Hepatocyte (in vitro differentiated cells): Measurements from ENCODE around the gene FPR1. TPM values are rescaled to one million over a fixed set of nuclear protein-coding genes. Genes with fewer than 3 reads are reported as not detected.

Experiments
- DNase-seq: peaks from one replicate; pipeline ENCODE4 v3.0.0-alpha.2; 2016; ENCODE audit warnings: low spot score
- H2AFZ ChIP-seq: fragments of 200-600 bp; sonication (generic); 2 replicates; pipeline ENCODE4 v1.6.0; 2016; ENCODE audit warnings: antibody characterized with exemption, mild to moderate bottlenecking
- H3K27ac ChIP-seq: fragments of 200-600 bp; sonication (generic); 2 replicates; pipeline ENCODE4 v1.5.1; 2016; ENCODE audit warnings: mild to moderate bottlenecking
- H3K27me3 ChIP-seq: fragments of 200-600 bp; sonication (generic); 2 replicates; pipeline ENCODE4 v1.6.1; 2016
- H3K36me3 ChIP-seq: fragments of 200-600 bp; sonication (generic); replicated peaks from 2 replicates; pipeline ENCODE4 v1.5.1; 2016; ENCODE audit warnings: low read depth; ENCODE audit not compliant: insufficient read depth
- H3K4me1 ChIP-seq: fragments of 200-600 bp; sonication (generic); 2 replicates; pipeline ENCODE4 v1.5.1; 2016; ENCODE audit warnings: mild to moderate bottlenecking, moderate library complexity; ENCODE audit not compliant: insufficient read depth
- H3K4me2 ChIP-seq: fragments of 200-600 bp; sonication (generic); 2 replicates; pipeline ENCODE4 v1.6.0; 2016
- H3K4me3 ChIP-seq: fragments of 200-600 bp; sonication (generic); 2 replicates; pipeline ENCODE4 v1.5.1; 2016; ENCODE audit warnings: mild to moderate bottlenecking
- H3K79me2 ChIP-seq: fragments of 200-600 bp; sonication (generic); 2 replicates; pipeline ENCODE4 v1.6.0; 2017; ENCODE audit warnings: mild to moderate bottlenecking
- H3K9me2 ChIP-seq: fragments of 200-600 bp; sonication (generic); replicated peaks from 2 replicates; pipeline ENCODE4 v1.6.0; 2017; ENCODE audit warnings: mild to moderate bottlenecking; ENCODE audit not compliant: insufficient read depth
- H3K9me3 ChIP-seq: fragments of 200-600 bp; sonication (generic); 2 replicates; pipeline ENCODE4 v1.5.1; 2016; ENCODE audit warnings: low read depth, mild to moderate bottlenecking
- H4K20me1 ChIP-seq: fragments of 200-600 bp; sonication (generic); 2 replicates; pipeline ENCODE4 v1.6.0; 2016; ENCODE audit warnings: mild to moderate bottlenecking; ENCODE audit not compliant: insufficient read depth, poor library complexity, severe bottlenecking
- CTCF ChIP-seq: fragments of 200-600 bp; sonication (generic); IDR thresholded peaks from 2 replicates; pipeline ENCODE4 v1.5.1; 2016; ENCODE audit warnings: antibody characterized with exemption, mild to moderate bottlenecking; ENCODE audit not compliant: poor library complexity
- EZH2 ChIP-seq: fragments of 200-600 bp; sonication (generic); IDR thresholded peaks from 2 replicates; pipeline ENCODE4 v1.6.1; 2016; ENCODE audit warnings: antibody characterized with exemption, mild to moderate bottlenecking, borderline replicate concordance
- EZH2phosphoT487 ChIP-seq: fragments of 200-600 bp; sonication (generic); IDR thresholded peaks from one replicate; pipeline ENCODE4 v1.6.1; 2018; ENCODE audit warnings: antibody characterized with exemption, mild to moderate bottlenecking, low read depth, moderate library complexity; ENCODE audit not compliant: unreplicated experiment, severe bottlenecking
- WGBS: methylation state at CpG from one replicate; pipeline ENCODE4 v1.1.6; 2016; ENCODE audit warnings: low lambda C conversion rate; ENCODE audit errors: missing lambda C conversion rate; 5-methylcytosine and 5-hydroxymethylcytosine counted together
- polyA plus RNA-seq: library from polyadenylated mRNA; unstranded; fragments of >200 nt; fragmentation: Nextera tagmentation; extraction: Ambion mirVana; gene quantifications from 2 replicates; pipeline ENCODE4 v1.2.1, GENCODE V29; 2016
- total RNA-seq: library from RNA; depleted of rRNA; stranded (reverse); fragments of >200 nt; gene quantifications from 2 replicates; pipeline ENCODE4 v1.2.3, GENCODE V29; 2014

The FPR1 gene
- total RNA-seq (0.24 and 0.53 TPM in 2 replicates), polyA plus RNA-seq (1.7 and 2.6 TPM in 2 replicates)

- Histone ChIP-seq H3K9me3 (no peaks in the 10 kb centered on the region), H3K27ac (no peak within 1 kb of the TSS), H4K20me1 (no peaks in the 10 kb centered on the region), H2AFZ (no peak within 1 kb of the TSS), H3K4me1 (no peaks in the 10 kb centered on the region), H3K4me3 (no peak within 1 kb of the TSS), H3K79me2 (no peaks in the 10 kb centered on the region), H3K36me3 (no peaks in the 10 kb centered on the region), H3K27me3 (no peaks in the 10 kb centered on the region), H3K4me2 (no peak within 1 kb of the TSS), H3K9me2 (no peaks in the 10 kb centered on the region)
- TF ChIP-seq EZH2phosphoT487 (no peak), EZH2 (no peak), CTCF (no peak)
- 82% methylated on average over 2 of the region's 2 CpGs for WGBS
- DNase-seq = no peak
Observed at GRCh38 chr19:51751655-51752054, at the start of gene FPR1. Gene FPR1, minus strand, starts transcription at chr19:51751878. Its CDS starts 4,884 bp downstream, at chr19:51746994.

- DNase-seq = no peak
- Histone ChIP-seq H3K27me3 (no peaks in the 10 kb centered on the region), H2AFZ (no peak overlapping the region), H3K4me3 (no peak overlapping the region), H3K36me3 (no peaks in the 10 kb centered on the region), H3K9me2 (no peaks in the 10 kb centered on the region), H3K4me2 (no peak overlapping the region), H3K79me2 (no peaks in the 10 kb centered on the region), H3K4me1 (no peaks in the 10 kb centered on the region), H3K27ac (no peak overlapping the region), H3K9me3 (no peaks in the 10 kb centered on the region), H4K20me1 (no peaks in the 10 kb centered on the region)
- 84% methylated on average over 7 of the region's 7 CpGs for WGBS
- TF ChIP-seq EZH2phosphoT487 (no peak), CTCF (no peak), EZH2 (no peak)
Observed at GRCh38 chr19:51800473-51801244, 49.0 kb upstream of the FPR1 start.

GRCh38 chr19:51799774-51800472 is 48.2 kb upstream of the FPR1 start:
- H4K20me1 ChIP-seq = no peaks in the 10 kb centered on the region
- H3K9me3 ChIP-seq = no peaks in the 10 kb centered on the region
- TF ChIP-seq CTCF (no peak), EZH2 (no peak), EZH2phosphoT487 (no peak)
- H2AFZ ChIP-seq = no peak overlapping the region
- no peak overlapping the region for H3K27ac ChIP-seq
- H3K36me3 ChIP-seq = no peaks in the 10 kb centered on the region
- H3K4me1 ChIP-seq = no peaks in the 10 kb centered on the region
- H3K9me2 ChIP-seq = no peaks in the 10 kb centered on the region
- no peaks in the 10 kb centered on the region for H3K27me3 ChIP-seq
- H3K4me3 ChIP-seq = no peak overlapping the region
- WGBS = 94% methylated on average over 13 of the region's 13 CpGs
- no peaks in the 10 kb centered on the region for H3K79me2 ChIP-seq
- no peak overlapping the region for H3K4me2 ChIP-seq
- no peak for DNase-seq
